DOHH2 (cell line): ENCODE results near the gene TRIM42.

ENCODE experiments used
- EZH2phosphoT487 ChIP-seq: fragments of 200-600 bp; sonication (generic); IDR thresholded peaks from 2 replicates; pipeline ENCODE4 v1.6.1; 2017; ENCODE audit warnings: borderline replicate concordance, mild to moderate bottlenecking, antibody characterized with exemption, low read length, moderate library complexity, mixed read lengths
- TF ChIP-seq, protein P1 (sequence below): fragments of 200-600 bp; sonication (generic); IDR thresholded peaks from one replicate; pipeline ENCODE4 v1.5.1; 2014; ENCODE audit warnings: antibody characterized with exemption, mild to moderate bottlenecking, low read depth, low read length; ENCODE audit not compliant: poor library complexity, severe bottlenecking

DNA sequence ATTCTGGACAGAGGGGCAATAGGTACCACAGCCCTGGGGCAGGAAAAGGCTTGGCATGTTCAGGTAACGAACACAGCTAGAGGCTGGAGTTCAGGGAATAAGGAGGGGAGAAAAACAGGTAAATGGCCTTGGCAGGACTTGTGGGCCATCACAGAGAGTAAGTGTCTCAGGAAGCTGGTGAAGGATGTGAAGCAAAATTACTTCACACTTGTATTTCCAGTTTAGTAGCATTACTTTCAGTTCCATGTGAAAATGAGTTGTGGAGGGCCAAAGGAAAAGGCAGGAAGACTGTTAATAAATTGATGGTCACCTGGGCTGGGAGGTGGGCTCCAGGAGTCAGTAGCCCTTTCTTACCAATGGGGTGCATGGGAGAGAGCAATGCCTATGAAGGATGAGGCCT, 25.6 kb downstream of the TRIM42 start:
- TF ChIP-seq EZH2phosphoT487: no peak
- TF ChIP-seq, protein P1, sequence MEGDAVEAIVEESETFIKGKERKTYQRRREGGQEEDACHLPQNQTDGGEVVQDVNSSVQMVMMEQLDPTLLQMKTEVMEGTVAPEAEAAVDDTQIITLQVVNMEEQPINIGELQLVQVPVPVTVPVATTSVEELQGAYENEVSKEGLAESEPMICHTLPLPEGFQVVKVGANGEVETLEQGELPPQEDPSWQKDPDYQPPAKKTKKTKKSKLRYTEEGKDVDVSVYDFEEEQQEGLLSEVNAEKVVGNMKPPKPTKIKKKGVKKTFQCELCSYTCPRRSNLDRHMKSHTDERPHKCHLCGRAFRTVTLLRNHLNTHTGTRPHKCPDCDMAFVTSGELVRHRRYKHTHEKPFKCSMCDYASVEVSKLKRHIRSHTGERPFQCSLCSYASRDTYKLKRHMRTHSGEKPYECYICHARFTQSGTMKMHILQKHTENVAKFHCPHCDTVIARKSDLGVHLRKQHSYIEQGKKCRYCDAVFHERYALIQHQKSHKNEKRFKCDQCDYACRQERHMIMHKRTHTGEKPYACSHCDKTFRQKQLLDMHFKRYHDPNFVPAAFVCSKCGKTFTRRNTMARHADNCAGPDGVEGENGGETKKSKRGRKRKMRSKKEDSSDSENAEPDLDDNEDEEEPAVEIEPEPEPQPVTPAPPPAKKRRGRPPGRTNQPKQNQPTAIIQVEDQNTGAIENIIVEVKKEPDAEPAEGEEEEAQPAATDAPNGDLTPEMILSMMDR: no peak
